GM18868 (cell line): ENCODE measurements around the gene CUL4A.
A peak's percentile ranks its signal among the peaks of the same experiment; 100 is the strongest.
"Not testable (repeated sequence)": the region's sequence is repeated elsewhere in the genome, so short reads cannot be mapped to it uniquely, and the experiment has no call there.

Experiments
- ATAC-seq: cut with Tn5 transposase; IDR thresholded peaks from one replicate; pipeline ENCODE4 v1.9.1; 2021; ENCODE audit warnings: mild to moderate bottlenecking, moderate library complexity; ENCODE audit not compliant: unreplicated experiment

The CUL4A gene

GRCh38 chr13:113283904-113284303 is 74.5 kb downstream of the CUL4A start:
- ATAC-seq = no peak

GRCh38 chr13:113288880-113289279 is 79.5 kb downstream of the CUL4A start:
- no peak for ATAC-seq

DNA sequence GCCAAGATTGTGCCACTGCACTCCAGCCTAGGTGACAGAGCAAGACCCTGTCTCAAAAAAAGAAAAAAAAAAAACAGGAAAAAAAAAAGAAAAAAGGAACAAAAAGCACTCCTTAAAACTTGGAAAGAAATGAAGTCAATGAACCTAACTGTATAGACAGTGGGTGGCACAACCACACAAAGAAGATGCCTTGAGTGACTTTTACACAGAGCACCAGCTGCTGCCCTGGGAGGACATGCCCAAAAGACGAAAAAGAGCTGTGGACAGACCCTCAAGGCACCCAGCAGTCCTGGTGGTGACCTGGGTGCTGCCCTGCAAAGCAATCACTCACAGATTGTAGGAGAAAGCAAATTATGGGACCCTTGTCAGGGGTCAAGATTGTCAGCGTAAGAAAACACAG is 81.7 kb downstream of the CUL4A start:
- no peak for ATAC-seq

DNA sequence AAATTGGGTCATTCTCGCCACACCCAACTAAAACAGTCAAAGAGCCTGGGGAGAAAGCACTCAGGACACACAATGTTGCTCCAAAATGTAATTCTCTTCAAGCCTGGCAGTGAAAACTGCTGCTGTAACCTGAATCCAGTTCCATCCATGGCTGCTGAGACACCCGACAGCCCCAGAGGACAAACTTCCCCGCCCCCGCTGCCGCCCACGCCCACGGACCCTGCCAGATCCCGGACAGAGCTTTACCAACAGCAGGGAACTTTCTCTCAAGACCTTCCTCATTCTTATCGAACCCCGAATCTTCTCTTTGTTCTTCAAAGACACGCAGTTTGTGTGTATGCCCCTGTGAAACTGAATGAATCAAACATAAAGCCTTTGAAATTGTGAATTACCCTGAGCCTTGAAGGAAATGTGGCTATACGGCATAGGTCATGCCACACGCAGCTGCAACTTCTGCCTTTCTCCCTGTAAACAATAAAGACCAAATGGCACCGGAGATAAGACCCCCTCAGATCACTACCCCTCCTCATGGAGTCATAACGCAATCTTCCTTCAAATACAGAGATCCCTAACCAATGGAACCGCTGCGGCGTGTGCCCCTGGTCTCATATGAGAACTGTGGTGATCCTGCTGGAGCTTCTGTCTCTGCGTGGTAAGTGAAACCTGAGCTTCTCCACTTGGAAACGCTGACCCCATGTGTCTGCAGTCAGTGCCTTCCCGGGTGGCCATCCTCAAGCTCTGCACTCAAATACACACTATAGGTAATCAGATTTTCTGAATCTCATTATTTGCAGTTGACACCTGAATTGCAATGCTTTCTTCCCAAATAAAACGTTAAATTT is 82.8 kb downstream of the CUL4A start:
- no peak for ATAC-seq

- no peak for ATAC-seq
Observed at GRCh38 chr13:113293686-113294085, 84.3 kb downstream of the CUL4A start.

- no peak for ATAC-seq
Observed at GRCh38 chr13:113295776-113296175, 86.4 kb downstream of the CUL4A start.

DNA sequence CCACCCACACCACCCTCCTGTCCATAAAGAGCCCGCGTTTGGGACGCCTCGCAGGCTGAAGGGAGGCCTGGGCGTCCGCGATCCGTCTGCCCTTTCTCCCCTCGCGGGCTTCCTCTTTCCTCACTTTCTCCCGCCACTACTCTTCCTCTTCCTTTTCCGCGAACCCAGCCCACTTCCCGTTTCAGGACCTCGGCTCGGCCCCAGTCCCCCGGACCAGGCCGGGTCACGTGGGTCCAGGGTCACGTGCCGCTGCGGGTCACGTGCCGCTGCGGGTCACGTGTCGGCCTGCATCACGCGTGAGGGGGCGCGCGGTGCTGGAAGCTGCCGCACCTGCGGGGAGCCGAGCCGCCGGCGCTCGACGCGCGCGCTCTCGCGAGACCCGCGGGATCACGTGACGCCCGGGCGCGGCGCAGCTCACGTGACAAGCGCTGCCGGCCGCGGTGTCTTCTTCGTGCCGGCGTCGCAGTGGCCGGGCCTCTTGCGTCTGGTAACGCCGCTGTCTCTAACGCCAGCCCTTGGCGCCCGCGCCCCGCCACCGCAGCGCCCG is 87.5 kb downstream of the CUL4A start, which contains the start of gene LAMP1:
TSS of gene LAMP1 (plus strand) at position 417 of the 547 bp plus-strand sequence. CDS start 196 bp downstream, outside the sequence.
- peak; percentile 72 for ATAC-seq

DNA sequence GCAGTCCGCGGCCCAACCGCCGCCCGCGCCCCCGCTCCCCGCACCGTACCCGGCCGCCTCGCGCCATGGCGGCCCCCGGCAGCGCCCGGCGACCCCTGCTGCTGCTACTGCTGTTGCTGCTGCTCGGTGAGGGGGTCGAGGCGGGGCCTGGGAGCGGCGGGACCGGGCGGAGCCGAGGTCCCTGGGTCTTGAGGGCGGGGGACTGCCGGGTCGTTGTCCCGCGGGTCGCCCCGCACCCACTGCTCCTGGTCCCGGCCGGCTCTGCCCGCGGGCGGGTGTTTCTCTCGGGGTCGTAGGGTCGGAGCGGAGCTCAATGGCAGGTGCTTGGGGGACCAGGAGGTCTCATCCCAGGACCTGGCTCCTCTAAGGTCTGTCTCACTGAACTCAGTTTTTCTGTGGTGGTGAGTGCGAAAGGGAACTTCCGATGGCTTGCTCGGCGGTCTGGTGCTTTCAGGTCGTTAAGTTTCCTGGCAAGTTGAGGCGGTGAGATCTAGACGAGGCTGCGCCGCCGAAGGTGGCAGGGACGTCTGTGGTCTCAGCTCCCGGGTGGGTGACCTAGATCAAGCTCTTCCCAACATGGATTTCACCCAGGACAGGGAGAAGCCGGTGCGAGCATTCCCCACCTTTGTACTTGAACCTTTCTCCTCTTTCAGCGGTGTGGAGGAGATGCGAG is 88.1 kb downstream of the CUL4A start:
- ATAC-seq = peak; percentile 36

GRCh38 chr13:113298043-113298945 is 88.9 kb downstream of the CUL4A start:
- no peak for ATAC-seq

DNA sequence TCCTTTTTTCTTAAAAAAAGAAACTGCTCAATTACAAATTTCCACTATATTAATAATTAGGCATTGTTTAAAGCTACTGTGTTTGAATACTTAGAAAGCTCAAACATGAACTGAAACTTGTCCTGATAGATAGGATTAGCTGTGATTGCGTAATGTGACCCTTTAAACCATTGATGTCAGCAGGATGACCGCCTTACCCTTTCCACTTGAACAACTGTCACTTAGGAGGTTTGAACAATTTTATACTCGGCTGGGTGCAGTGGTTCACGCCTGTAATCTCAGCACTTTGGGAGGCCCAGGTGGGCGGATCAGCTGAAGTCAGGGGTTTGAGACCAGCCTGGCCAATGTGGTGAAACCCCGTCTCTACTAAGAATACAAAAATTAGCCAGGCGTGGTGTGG is 90.5 kb downstream of the CUL4A start:
- ATAC-seq = peak; percentile 40

GRCh38 chr13:113302986-113303385 is 93.6 kb downstream of the CUL4A start:
- ATAC-seq = no peak

GRCh38 chr13:113304121-113304520 is 94.7 kb downstream of the CUL4A start:
- ATAC-seq = no peak

DNA sequence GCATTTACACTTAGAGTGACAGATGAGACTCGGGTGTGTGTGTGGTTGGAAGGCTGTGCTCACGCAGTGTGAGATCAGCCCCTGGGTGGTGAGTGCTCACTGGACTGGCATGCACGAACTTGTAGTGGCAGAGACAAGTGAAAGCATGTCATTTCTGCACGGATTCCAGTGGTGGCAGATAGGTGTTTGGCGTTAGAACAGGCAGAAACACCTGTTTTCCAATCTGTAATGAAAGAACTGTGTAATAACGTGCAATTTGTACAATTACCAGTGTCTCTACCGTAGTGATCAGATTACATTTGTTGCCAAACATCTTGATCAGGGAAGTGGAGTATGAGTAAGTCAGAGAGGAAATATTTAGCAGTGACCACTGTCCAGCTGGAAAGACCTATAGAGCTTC is 95.8 kb downstream of the CUL4A start:
- ATAC-seq = no peak

- no peak for ATAC-seq
Observed at GRCh38 chr13:113307491-113307890, 98.1 kb downstream of the CUL4A start.

- no peak for ATAC-seq
Observed at GRCh38 chr13:113309473-113309872, 100.1 kb downstream of the CUL4A start.

DNA sequence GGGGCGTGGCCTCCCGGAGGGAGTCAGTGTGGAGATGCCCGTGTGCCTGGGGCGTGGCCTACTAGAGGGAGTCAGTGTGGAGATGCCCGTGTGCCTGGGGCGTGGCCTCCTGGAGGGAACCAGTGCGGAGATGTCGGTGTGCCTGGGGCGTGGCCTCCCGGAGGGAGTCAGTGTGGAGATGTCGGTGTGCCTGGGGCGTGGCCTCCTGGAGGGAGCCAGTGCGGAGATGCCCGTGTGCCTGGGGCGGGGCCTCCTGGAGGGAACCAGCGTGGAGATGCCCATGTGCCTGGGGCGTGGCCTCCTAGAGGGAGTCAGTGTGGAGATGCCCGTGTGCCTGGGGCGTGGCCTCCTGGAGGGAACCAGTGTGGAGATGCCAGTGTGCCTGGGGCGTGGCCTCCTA is 104.7 kb downstream of the CUL4A start:
- not testable (repeated sequence) for ATAC-seq

- ATAC-seq = not testable (repeated sequence)
Observed at GRCh38 chr13:113314895-113315470, 105.6 kb downstream of the CUL4A start.

DNA sequence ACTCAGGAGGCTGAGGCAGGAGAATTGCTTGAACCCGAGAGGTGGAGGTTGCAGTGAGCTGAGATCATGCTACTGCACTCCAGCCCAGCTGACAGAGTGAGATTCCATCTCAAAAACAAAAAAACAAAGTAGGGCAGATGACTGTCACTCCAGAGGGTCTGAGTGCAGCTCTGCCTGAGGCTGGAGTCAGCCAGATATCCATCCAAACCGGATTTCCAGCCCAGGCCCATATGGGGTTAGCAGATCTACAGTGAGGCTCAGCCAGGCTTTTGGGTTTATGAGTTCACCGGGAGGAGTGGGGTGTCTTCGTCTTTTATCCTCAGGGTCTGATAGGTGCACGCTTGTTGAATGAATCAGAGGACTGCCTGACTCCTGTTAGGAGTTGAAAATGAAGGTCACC is 106.6 kb downstream of the CUL4A start:
- no peak for ATAC-seq
